HepG2 (cell line): Measurements from ENCODE around the gene HRC. TPM values are rescaled to one million over a fixed set of nuclear protein-coding genes. Genes with fewer than 3 reads are reported as not detected.

Experiments
- ESRRA ChIP-seq: sonication (generic); formaldehyde crosslinking; IDR thresholded peaks from 2 replicates; pipeline ENCODE4 v1.5.1; 2020; ENCODE audit warnings: mild to moderate bottlenecking, low read depth, missing genetic modification reagents
- FOXO1 ChIP-seq: sonication (generic); formaldehyde crosslinking; IDR thresholded peaks from 2 replicates; pipeline ENCODE4 v1.4.0; 2020; ENCODE audit warnings: missing genetic modification reagents
- HES4 ChIP-seq: sonication (generic); formaldehyde crosslinking; IDR thresholded peaks from 2 replicates; pipeline ENCODE4 v1.9.0; 2021; ENCODE audit warnings: mild to moderate bottlenecking, missing genetic modification reagents, borderline replicate concordance
- KDM6A ChIP-seq: IDR thresholded peaks from 2 replicates; pipeline ENCODE4 v1.6.1; 2016; ENCODE audit warnings: low read depth
- MEIS2 ChIP-seq: sonication (generic); formaldehyde crosslinking; IDR thresholded peaks from 2 replicates; pipeline ENCODE4 v1.9.0; 2021; ENCODE audit warnings: mild to moderate bottlenecking, missing genetic modification reagents
- NR2C2 ChIP-seq: sonication (generic); formaldehyde crosslinking; IDR thresholded peaks from 2 replicates; pipeline ENCODE4 v1.4.0; 2020; ENCODE audit warnings: missing genetic modification reagents, mild to moderate bottlenecking, moderate library complexity, borderline replicate concordance
- RARA ChIP-seq: IDR thresholded peaks from 2 replicates; pipeline ENCODE4 v1.6.1; 2016; ENCODE audit warnings: missing genetic modification reagents, missing compliant biosample characterization
- RXRB ChIP-seq: IDR thresholded peaks from 2 replicates; pipeline ENCODE4 v1.6.1; 2016; ENCODE audit warnings: borderline replicate concordance, missing genetic modification reagents, missing compliant biosample characterization
- SMARCE1 ChIP-seq: fragments of 450-650 bp; IDR thresholded peaks from 2 replicates; pipeline ENCODE4 v1.6.1; 2017; ENCODE audit warnings: borderline replicate concordance
- SP4 ChIP-seq: sonication (generic); formaldehyde crosslinking; IDR thresholded peaks from 2 replicates; pipeline ENCODE4 v1.8.1; 2023; ENCODE audit warnings: mild to moderate bottlenecking, missing genetic modification reagents
- YY1 ChIP-seq: IDR thresholded peaks from 2 replicates; pipeline ENCODE4 v1.6.1; 2011; ENCODE audit warnings: low read length, low read depth, moderate library complexity, mild to moderate bottlenecking; ENCODE audit not compliant: insufficient read depth, insufficient replicate concordance
- ZBTB3 ChIP-seq: sonication (generic); formaldehyde crosslinking; IDR thresholded peaks from 2 replicates; pipeline ENCODE4 v1.4.0; 2020; ENCODE audit warnings: low read depth, mild to moderate bottlenecking, moderate library complexity, missing genetic modification reagents, borderline replicate concordance
- ZBTB7A ChIP-seq: sonication (generic); formaldehyde crosslinking; IDR thresholded peaks from 2 replicates; pipeline ENCODE4 v1.8.0; 2022; ENCODE audit warnings: mild to moderate bottlenecking, missing genetic modification reagents
- ZC3H13 ChIP-seq: sonication (generic); formaldehyde crosslinking; IDR thresholded peaks from 2 replicates; pipeline ENCODE4 v1.8.1; 2023; ENCODE audit warnings: mild to moderate bottlenecking, missing genetic modification reagents, moderate library complexity
- ZNF230 ChIP-seq: sonication (generic); formaldehyde crosslinking; IDR thresholded peaks from 2 replicates; pipeline ENCODE4 v1.4.0; 2020; ENCODE audit warnings: mild to moderate bottlenecking, missing genetic modification reagents
- ZNF296 ChIP-seq: sonication (generic); formaldehyde crosslinking; conservative IDR thresholded peaks from 2 replicates; pipeline ENCODE4 v1.5.0; 2020; ENCODE audit warnings: mild to moderate bottlenecking, missing genetic modification reagents
- ZNF335 ChIP-seq: sonication (generic); formaldehyde crosslinking; IDR thresholded peaks from 2 replicates; pipeline ENCODE4 v1.4.0; 2020; ENCODE audit warnings: missing genetic modification reagents
- ZNF547 ChIP-seq: sonication (generic); formaldehyde crosslinking; IDR thresholded peaks from 2 replicates; pipeline ENCODE4 v1.5.1; 2020; ENCODE audit warnings: mild to moderate bottlenecking, missing genetic modification reagents
- polyA plus RNA-seq, 8 experiments: library from polyadenylated mRNA; depleted of rRNA in 3 of 8; stranded (reverse) in 7 of 8; unstranded in 1 of 8; fragments of >200 nt; fragmentation: Illumina TruSeq in 4 of 8; extraction: Trizol in 4 of 8; gene quantifications; 2 replicates each; pipeline versions ENCODE4 v1.2.1 to v1.2.3, GENCODE V29; 2011 to 2016; ENCODE audit warnings: low read depth in 4 of 8, missing spikeins in 1 of 8, mixed read lengths in 1 of 8; ENCODE audit not compliant: insufficient read depth in 1 of 8
- total RNA-seq, 5 experiments: library from RNA; depleted of rRNA; stranded (reverse); fragments of >200 nt; fragmentation: Illumina TruSeq; extraction: Trizol; gene quantifications; 2 replicates each; pipeline ENCODE4 v1.2.3, GENCODE V29; 2016; ENCODE audit warnings: low read depth in 1 of 5
- TF ChIP-seq, protein P1 (sequence below): IDR thresholded peaks from 2 replicates; pipeline ENCODE4 v1.6.1; 2016; ENCODE audit warnings: mild to moderate bottlenecking
- TF ChIP-seq, protein P2 (sequence below): sonication (generic); formaldehyde crosslinking; IDR thresholded peaks from 2 replicates; pipeline ENCODE4 v1.4.0; 2020; ENCODE audit warnings: mild to moderate bottlenecking, missing genetic modification reagents, borderline replicate concordance
- TF ChIP-seq, protein P3 (sequence below): sonication (generic); formaldehyde crosslinking; IDR thresholded peaks from 2 replicates; pipeline ENCODE4 v1.4.0; 2020; ENCODE audit warnings: missing genetic modification reagents

HRC gene
- total and polyA plus RNA-seq, 2 of the 13 experiments (the other 11 are each of a cell fraction or from before 2014, with no cell fraction given) = 3.6 to 15.4 TPM

DNA sequence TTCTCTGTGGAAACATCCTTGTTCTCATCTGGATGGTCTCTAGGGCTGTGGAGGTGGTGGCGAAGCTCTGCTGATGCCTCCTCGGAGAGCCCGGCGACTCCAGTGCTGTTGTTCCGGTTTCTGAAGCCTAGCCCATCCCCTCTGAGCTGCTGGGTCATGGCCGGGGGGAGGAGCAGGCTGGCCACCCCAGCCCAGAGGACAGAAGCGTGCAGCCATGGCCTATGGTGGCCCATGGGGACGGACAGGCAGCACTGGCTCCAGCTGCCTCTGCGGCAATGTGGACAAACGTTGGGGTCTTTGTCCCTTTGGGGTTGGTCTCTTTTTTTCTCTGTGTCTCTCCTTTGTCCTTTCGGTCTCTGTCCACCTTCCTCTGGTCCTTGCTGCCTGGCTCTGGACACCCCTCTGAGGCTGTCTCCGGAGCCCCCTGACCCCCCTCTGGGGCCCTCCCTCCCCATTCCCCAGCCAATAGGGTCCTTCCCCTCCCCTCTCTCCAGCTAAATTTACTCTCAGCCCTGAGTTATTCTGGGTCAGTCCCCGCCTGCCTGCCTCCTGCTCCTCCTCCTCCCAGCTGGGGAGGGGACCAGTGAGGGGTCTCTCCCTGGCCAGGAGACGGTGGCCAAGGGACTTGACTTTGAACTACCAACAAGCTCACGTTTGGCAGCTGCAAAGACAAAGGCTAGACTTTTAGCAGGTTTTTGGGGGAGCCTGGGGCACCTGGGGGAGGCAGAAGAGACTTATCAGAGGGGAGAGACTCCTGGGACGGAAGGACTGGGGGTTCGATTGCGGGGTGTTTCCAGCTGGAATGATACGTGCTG is at the start of gene HRC (continued):
- TF ChIP-seq, protein P1, sequence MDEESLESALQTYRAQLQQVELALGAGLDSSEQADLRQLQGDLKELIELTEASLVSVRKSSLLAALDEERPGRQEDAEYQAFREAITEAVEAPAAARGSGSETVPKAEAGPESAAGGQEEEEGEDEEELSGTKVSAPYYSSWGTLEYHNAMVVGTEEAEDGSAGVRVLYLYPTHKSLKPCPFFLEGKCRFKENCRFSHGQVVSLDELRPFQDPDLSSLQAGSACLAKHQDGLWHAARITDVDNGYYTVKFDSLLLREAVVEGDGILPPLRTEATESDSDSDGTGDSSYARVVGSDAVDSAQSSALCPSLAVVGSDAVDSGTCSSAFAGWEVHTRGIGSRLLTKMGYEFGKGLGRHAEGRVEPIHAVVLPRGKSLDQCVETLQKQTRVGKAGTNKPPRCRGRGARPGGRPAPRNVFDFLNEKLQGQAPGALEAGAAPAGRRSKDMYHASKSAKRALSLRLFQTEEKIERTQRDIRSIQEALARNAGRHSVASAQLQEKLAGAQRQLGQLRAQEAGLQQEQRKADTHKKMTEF (CRISPR knock-in tag) = 0 out of 2 replicates have a peak, but pooled peaks have one; percentile 47
- TF ChIP-seq MEIS2 (CRISPR knock-in tag) (0 out of 2 replicates have a peak, but pooled peaks have one; percentile 31), ZBTB3 (CRISPR knock-in tag) (no peak), RXRB (peak; percentile 50; the same call in 1 of the 2 replicates), HES4 (no peak), ZBTB7A (CRISPR knock-in tag) (peak; percentile 24; the same call in 1 of the 2 replicates), ESRRA (CRISPR knock-in tag) (0 out of 2 replicates have a peak, but pooled peaks have one; percentile 33), ZNF335 (CRISPR knock-in tag) (peak; percentile 68; the same call in 1 of the 2 replicates), ZNF547 (CRISPR knock-in tag) (no peak), KDM6A (no peak), ZNF296 (CRISPR knock-in tag) (peak; percentile 80; the same call in 1 of the 2 replicates), FOXO1 (CRISPR knock-in tag) (peak; percentile 14; the same call in 1 of the 2 replicates), ZC3H13 (CRISPR knock-in tag) (no peak), SP4 (CRISPR knock-in tag) (0 out of 2 replicates have a peak, but pooled peaks have one; percentile 30), ZNF230 (CRISPR knock-in tag) (peak; percentile 45; the same call in 1 of the 2 replicates), RARA (CRISPR knock-in tag) (peak; percentile 62), NR2C2 (CRISPR knock-in tag) (peak; percentile 71), YY1 (peak; percentile 71), SMARCE1 (no peak)
- TF ChIP-seq, protein P2, sequence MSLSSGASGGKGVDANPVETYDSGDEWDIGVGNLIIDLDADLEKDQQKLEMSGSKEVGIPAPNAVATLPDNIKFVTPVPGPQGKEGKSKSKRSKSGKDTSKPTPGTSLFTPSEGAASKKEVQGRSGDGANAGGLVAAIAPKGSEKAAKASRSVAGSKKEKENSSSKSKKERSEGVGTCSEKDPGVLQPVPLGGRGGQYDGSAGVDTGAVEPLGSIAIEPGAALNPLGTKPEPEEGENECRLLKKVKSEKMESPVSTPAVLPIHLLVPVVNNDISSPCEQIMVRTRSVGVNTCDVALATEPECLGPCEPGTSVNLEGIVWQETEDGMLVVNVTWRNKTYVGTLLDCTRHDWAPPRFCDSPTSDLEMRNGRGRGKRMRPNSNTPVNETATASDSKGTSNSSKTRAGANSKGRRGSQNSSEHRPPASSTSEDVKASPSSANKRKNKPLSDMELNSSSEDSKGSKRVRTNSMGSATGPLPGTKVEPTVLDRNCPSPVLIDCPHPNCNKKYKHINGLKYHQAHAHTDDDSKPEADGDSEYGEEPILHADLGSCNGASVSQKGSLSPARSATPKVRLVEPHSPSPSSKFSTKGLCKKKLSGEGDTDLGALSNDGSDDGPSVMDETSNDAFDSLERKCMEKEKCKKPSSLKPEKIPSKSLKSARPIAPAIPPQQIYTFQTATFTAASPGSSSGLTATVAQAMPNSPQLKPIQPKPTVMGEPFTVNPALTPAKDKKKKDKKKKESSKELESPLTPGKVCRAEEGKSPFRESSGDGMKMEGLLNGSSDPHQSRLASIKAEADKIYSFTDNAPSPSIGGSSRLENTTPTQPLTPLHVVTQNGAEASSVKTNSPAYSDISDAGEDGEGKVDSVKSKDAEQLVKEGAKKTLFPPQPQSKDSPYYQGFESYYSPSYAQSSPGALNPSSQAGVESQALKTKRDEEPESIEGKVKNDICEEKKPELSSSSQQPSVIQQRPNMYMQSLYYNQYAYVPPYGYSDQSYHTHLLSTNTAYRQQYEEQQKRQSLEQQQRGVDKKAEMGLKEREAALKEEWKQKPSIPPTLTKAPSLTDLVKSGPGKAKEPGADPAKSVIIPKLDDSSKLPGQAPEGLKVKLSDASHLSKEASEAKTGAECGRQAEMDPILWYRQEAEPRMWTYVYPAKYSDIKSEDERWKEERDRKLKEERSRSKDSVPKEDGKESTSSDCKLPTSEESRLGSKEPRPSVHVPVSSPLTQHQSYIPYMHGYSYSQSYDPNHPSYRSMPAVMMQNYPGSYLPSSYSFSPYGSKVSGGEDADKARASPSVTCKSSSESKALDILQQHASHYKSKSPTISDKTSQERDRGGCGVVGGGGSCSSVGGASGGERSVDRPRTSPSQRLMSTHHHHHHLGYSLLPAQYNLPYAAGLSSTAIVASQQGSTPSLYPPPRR (CRISPR knock-in tag) = peak; percentile 26; the same call in 1 of the 2 replicates
- TF ChIP-seq, protein P3, sequence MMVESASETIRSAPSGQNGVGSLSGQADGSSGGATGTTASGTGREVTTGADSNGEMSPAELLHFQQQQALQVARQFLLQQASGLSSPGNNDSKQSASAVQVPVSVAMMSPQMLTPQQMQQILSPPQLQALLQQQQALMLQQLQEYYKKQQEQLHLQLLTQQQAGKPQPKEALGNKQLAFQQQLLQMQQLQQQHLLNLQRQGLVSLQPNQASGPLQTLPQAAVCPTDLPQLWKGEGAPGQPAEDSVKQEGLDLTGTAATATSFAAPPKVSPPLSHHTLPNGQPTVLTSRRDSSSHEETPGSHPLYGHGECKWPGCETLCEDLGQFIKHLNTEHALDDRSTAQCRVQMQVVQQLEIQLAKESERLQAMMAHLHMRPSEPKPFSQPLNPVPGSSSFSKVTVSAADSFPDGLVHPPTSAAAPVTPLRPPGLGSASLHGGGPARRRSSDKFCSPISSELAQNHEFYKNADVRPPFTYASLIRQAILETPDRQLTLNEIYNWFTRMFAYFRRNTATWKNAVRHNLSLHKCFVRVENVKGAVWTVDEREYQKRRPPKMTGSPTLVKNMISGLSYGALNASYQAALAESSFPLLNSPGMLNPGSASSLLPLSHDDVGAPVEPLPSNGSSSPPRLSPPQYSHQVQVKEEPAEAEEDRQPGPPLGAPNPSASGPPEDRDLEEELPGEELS (CRISPR knock-in tag) = peak; percentile 21; the same call in 1 of the 2 replicates
